K562 (cell line): ENCODE data around the gene ELF3. TPM values are rescaled to one million over a fixed set of nuclear protein-coding genes. Genes with fewer than 3 reads are reported as not detected.

Experiments used
- ARID4B ChIP-seq: sonication (generic); formaldehyde crosslinking; IDR thresholded peaks from 2 replicates; pipeline ENCODE4 v1.8.0; 2022; ENCODE audit warnings: mild to moderate bottlenecking, missing genetic modification reagents
- CBFA2T3 ChIP-seq: fragments of 450-650 bp; IDR thresholded peaks from 2 replicates; pipeline ENCODE4 v1.6.1; 2017
- ZBTB33 ChIP-seq: sonication (generic); formaldehyde crosslinking; IDR thresholded peaks from 2 replicates; pipeline ENCODE4 v1.8.1; 2023; ENCODE audit warnings: mild to moderate bottlenecking, missing genetic modification reagents
- ZMIZ1 ChIP-seq, 2 experiments: fragments of 150-350 bp in 1 of 2; IDR thresholded peaks; 2 replicates each; pipeline ENCODE4 v1.6.1; 2012 to 2016; ENCODE audit warnings: low read depth in 2 of 2, low read length in 2 of 2, mild to moderate bottlenecking in 1 of 2, moderate library complexity in 1 of 2
- ZNF253 ChIP-seq: fragments of 250-450 bp; sonication (Bioruptor Pico); conservative IDR thresholded peaks from 2 replicates; pipeline ENCODE4 v1.6.1; 2021; ENCODE audit warnings: mild to moderate bottlenecking
- polyA plus RNA-seq, 8 experiments: library from polyadenylated mRNA; depleted of rRNA in 4 of 8; stranded (reverse) in 5 of 8; unstranded in 3 of 8; fragments of >200 nt; fragmentation: Nextera tagmentation in 2 of 8; fragmentation: Illumina TruSeq in 1 of 8; extraction: Ambion mirVana in 2 of 8; extraction: Trizol in 1 of 8; gene quantifications; 2 replicates each; pipeline versions ENCODE4 v1.2.1 to v1.2.3, GENCODE V29; 2011 to 2014; ENCODE audit warnings: inconsistent platforms in 1 of 8, missing spikeins in 1 of 8
- total RNA-seq, 7 experiments: library from RNA; depleted of rRNA in 6 of 7; stranded (reverse); fragments of >200 nt in 6 of 7; fragmentation: Illumina TruSeq in 2 of 7; extraction: Trizol in 2 of 7; gene quantifications; 2 replicates each; pipeline versions ENCODE4 v1.2.1 to v1.2.3, GENCODE V29; 2011 to 2021; ENCODE audit warnings: low replicate concordance in 1 of 7

ELF3 gene
- total and polyA plus RNA-seq, 9 of the 15 experiments (the other 6 are each of a cell fraction or from before 2014, with no cell fraction given) = 0.03 to 1.2 (median 0.07) TPM; not detected in 4

- TF ChIP-seq ARID4B (CRISPR knock-in tag) = no peak
- no peak for TF ChIP-seq ZMIZ1 (IDR thresholded peaks at IDR 0.05; ENCODE audit: low read depth in 2 of 2, low read length in 2 of 2)
- TF ChIP-seq ZNF253 (CRISPR knock-in tag) = no peak
- 0 out of 2 replicates have a peak, but pooled peaks have one; percentile 20 for TF ChIP-seq CBFA2T3
- TF ChIP-seq ZBTB33 (CRISPR knock-in tag) = peak; percentile 87
Measured at GRCh38 chr1:201968202-201968925, 42.0 kb upstream of the ELF3 start (continued).
